AG09319 (cell line): ENCODE data around the gene UFM1.
"Not testable (repeated sequence)": the region's sequence is repeated elsewhere in the genome, so short reads cannot be mapped to it uniquely, and the experiment has no call there.

Source experiments
- DNase-seq: peaks from one replicate; pipeline ENCODE4 v3.0.0-alpha.2; 2010; ENCODE audit warnings: low read depth; ENCODE audit errors: extremely low read depth
- TF ChIP-seq, protein P1 (sequence below): IDR thresholded peaks from 2 replicates; pipeline ENCODE4 v1.5.1; 2011; ENCODE audit warnings: low read depth, mild to moderate bottlenecking, inconsistent platforms, low read length, moderate library complexity

UFM1 gene

DNA sequence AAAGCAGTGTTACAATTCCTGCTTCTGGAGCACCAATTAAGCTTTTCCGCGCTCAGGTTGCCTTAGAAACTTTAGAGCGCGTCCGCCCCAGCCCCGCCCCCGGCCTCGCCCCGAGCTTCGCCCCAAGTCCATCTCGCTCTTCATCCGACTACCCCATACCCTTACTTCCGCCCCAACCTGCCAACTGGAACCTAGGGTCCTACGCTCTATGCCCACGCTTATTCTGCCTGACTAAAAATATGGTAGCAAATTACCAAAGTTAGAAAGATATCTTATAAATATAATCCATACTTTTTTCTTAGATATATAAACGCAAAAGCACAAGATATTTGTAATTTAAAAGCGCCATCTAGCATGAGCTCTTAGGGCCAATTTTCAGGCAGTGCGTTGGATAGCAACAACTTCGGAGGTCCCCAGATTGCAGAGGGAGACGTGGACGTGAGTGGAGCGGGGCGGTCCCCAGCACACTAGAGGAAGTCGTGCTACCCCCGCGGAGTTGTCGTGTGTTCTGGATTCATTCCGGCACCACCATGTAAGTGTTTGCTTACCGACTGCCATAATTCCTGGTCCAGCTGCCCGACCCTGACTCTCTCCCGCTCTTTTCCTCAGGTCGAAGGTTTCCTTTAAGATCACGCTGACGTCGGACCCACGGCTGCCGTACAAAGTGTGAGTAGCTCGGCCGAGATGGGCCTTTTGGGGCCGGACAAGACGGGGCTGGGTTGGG, at the start of gene UFM1:
UFM1 (plus strand) TSS at position 462 of the 724 bp plus-strand sequence; CDS start at position 531, 69 bp downstream.
- TF ChIP-seq, protein P1, sequence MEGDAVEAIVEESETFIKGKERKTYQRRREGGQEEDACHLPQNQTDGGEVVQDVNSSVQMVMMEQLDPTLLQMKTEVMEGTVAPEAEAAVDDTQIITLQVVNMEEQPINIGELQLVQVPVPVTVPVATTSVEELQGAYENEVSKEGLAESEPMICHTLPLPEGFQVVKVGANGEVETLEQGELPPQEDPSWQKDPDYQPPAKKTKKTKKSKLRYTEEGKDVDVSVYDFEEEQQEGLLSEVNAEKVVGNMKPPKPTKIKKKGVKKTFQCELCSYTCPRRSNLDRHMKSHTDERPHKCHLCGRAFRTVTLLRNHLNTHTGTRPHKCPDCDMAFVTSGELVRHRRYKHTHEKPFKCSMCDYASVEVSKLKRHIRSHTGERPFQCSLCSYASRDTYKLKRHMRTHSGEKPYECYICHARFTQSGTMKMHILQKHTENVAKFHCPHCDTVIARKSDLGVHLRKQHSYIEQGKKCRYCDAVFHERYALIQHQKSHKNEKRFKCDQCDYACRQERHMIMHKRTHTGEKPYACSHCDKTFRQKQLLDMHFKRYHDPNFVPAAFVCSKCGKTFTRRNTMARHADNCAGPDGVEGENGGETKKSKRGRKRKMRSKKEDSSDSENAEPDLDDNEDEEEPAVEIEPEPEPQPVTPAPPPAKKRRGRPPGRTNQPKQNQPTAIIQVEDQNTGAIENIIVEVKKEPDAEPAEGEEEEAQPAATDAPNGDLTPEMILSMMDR = no peak
- peak; percentile 94 for DNase-seq

DNA sequence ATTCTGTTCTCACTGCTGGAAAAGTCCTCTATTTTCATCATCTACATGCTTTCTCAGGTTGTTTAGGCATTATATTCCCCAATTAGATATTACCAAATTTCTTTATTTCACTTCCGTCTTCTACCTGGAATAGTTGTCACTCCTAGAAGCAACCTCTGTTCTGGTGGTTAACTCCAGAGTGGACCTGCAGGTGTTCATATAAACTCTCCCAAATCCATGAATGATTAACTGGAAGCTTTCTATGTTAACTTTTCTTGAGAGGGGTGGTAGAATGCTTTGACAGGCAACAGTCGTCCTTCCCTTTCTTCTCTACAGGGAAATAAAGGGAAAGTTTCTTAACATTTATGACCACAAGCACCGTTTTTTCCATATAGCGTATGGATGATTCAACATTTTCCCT, 48.4 kb upstream of the UFM1 start:
- TF ChIP-seq, protein P1 = no peak
- DNase-seq = no peak

DNA sequence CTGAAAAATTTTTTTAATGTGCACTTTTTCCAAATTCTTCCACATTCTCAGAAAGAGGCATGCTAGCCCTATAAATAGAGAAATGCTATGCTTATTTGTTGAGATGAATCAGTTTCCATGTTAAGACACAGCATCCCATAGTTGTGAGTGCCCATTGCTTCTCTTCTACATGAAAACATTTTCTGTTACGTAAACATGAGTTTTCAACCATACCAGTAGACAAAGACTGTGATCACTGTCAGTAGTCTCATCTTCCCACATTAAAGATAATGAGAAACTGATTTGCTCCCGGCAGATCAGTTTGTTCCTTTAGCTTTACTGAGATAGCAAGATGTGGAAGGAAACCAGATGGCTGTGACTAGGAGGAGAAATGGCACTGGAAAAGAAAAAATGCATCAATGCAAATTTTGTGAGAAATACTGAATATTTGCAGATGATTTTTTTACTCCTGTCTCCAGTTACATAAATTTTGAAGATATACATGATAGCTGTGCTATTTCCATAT, 45.8 kb upstream of the UFM1 start:
- DNase-seq = no peak
- TF ChIP-seq, protein P1 = no peak

DNA sequence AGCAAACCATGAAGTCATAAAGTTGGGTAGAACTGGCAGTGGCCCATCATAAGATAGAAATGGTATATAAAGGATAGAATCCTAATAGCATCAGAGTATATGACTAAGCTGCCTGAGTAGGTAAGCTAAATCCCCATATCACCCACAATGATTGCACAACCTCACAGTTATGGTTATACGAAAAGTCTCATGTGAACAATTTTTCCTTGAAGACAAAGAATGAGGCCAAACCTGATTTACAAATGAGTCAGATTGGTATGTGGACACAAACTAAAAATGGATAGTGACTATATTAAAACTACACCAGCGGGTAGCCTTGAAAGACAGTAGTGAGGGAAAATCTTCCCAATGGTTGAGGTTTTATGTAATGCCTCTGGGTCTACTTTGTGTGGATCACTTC, 40.9 kb upstream of the UFM1 start:
- DNase-seq = peak; percentile 1
- TF ChIP-seq, protein P1 = no peak

DNA sequence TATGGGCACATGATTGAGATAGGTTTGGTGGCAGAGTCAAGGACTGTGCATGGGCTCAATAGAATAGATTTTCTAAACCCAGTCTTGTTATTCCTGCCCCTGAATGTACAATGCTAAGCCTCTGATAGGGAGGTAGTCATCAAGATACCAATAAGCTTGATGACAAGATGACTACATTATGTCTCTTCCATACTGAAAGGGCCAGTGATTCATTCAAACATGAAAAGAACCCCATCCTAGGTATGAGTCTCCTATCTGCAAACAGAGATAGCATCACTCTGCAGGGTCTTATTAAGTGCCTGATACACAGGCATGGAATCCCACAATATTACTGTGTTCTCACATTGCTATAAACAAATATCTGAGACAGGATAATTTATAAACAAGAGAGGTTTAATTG, 40.3 kb upstream of the UFM1 start:
- TF ChIP-seq, protein P1 = no peak
- DNase-seq = no peak

DNA sequence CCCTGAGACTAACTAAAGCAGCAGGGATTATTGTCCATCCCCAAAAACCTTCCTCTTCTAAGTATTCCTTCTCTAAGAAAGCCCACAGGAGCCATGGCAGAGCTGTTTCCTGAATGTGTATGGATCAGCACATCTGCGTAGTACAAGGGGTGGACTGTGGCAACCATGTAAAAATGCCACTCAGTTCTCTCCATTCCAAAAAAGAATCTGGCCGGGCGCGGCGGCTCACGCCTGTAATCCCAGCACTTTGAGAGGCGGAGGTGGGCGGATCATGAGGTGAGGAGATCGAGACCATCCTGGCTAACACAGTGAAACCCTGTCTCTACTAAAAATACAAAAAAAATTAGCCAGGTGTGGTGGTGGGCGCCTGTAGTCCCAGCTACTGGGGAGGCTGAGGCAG, 38.5 kb upstream of the UFM1 start:
- DNase-seq = not testable (repeated sequence)

DNA sequence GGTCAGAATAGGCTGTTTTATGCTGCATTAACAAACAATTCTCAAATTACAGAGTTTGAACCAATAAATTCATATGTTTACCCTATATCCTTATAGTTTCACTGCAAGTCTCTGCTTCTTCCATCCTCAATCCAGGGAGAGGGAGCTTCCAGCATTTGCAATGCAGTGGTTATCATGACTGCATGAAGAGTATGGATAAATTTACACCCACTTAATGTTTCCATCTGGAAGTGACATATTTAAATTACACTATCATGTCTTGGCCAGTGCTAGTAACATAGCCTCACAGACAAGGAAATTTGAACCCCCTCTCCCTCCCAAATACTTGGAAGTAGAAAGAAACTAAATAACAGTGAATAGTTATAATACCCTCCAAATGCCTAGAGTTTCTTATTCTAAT, 33.5 kb upstream of the UFM1 start:
- no peak for DNase-seq
- TF ChIP-seq, protein P1 = no peak

DNA sequence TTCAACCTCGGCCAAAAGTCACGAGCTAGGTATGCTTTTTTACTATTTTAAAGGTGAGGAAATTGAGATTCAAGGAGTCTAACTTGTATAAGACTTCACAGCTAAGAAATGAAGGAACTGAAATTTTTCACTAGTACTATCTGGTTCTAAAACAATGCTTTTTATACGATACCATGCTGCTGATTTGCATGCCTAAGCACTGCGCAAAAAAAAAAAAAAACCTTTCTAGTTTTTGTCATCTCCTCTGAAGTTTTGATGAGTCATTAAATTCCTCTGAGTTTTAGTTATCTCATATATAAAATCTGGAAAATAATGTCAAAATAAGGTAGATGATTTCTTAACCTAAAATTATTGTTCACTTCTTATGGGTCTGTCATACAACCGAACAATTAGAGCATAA, 28.0 kb upstream of the UFM1 start:
- TF ChIP-seq, protein P1 = no peak

More for the DNA sequence above, 28.0 kb upstream of the UFM1 start:
- DNase-seq = no peak
